Thoracic aorta (tissue), 2 donors: Measurements from ENCODE around the gene RPS27A. TPM values are rescaled to one million over a fixed set of nuclear protein-coding genes. Genes with fewer than 3 reads are reported as not detected.
"Not testable (repeated sequence)": the region's sequence is repeated elsewhere in the genome, so short reads cannot be mapped to it uniquely, and the experiment has no call there.

Experiments
- ATAC-seq: fragments of 150-250 bp; one replicate; pipeline ENCODE4 v1.8.0; 2017; ENCODE audit warnings: low read depth; ENCODE audit not compliant: insufficient number of reproducible peaks, low FRiP score
- DNase-seq: peaks from one replicate; pipeline ENCODE4 v3.0.0-alpha.2; 2020; ENCODE audit warnings: low spot score
- H3K27ac ChIP-seq, 2 donors: fragments of 200-600 bp; sonication (generic); 1 replicate in 1 of 2; 2 replicates in 1 of 2; pipeline ENCODE4 v1.5.1; 2016; ENCODE audit warnings: mild to moderate bottlenecking in 2 of 2, moderate library complexity in 2 of 2
- H3K27me3 ChIP-seq: fragments of 200-600 bp; sonication (generic); replicated peaks from 2 replicates; pipeline ENCODE4 v1.6.0; 2016; ENCODE audit warnings: mild to moderate bottlenecking; ENCODE audit not compliant: insufficient read depth
- H3K36me3 ChIP-seq: fragments of 200-600 bp; sonication (generic); one replicate; pipeline ENCODE4 v1.5.1; 2016
- H3K4me1 ChIP-seq, 2 donors: fragments of 200-600 bp; sonication (generic); 1 replicate in 1 of 2; 2 replicates in 1 of 2; pipeline versions ENCODE4 v1.5.1 to v1.6.0; 2016; ENCODE audit warnings: low read depth in 2 of 2, mild to moderate bottlenecking in 1 of 2; ENCODE audit not compliant: control insufficient read depth in 1 of 2
- H3K4me3 ChIP-seq: fragments of 200-600 bp; sonication (generic); 2 replicates; pipeline ENCODE4 v1.5.1; 2016; ENCODE audit warnings: mild to moderate bottlenecking
- H3K9me3 ChIP-seq: fragments of 200-600 bp; sonication (generic); 2 replicates; pipeline ENCODE4 v1.5.1; 2016
- CTCF ChIP-seq: fragments of 200-600 bp; sonication (generic); IDR thresholded peaks from one replicate; pipeline ENCODE4 v1.5.1; 2019; ENCODE audit warnings: antibody characterized with exemption
- total RNA-seq, 2 donors: library from RNA; depleted of rRNA; stranded (reverse); fragments of >200 nt; gene quantifications; one replicate each; pipeline versions ENCODE4 v1.1.0 to v1.2.3, GENCODE V29; 2016

RPS27A gene
- total RNA-seq, 2 donors from 2014 or later, result 786 to 831 TPM

GRCh38 chr2:55233658-55233940 is 1.1 kb downstream of the RPS27A start:
- peak overlapping the region; percentile 93 to 97 for H3K27ac ChIP-seq
- TF ChIP-seq CTCF, result no peak
- H3K4me3 ChIP-seq, result peak overlapping the region; percentile 99
- H3K27me3 ChIP-seq, result no peaks in the 10 kb centered on the region
- H3K36me3 ChIP-seq, result peaks cover 23% of the 10 kb centered on the region
- peaks cover 16 to 27% of the 10 kb centered on the region in 2 donors for H3K4me1 ChIP-seq
- H3K9me3 ChIP-seq, result no peaks in the 10 kb centered on the region
- no peak for ATAC-seq
- no peak for DNase-seq

GRCh38 chr2:55235724-55236538 is 3.4 kb downstream of the RPS27A start:
- DNase-seq (no peak), ATAC-seq (no peak)
- TF ChIP-seq CTCF, result no peak
- peaks cover 16 to 27% of the 10 kb centered on the region in 2 donors for H3K4me1 ChIP-seq
- H3K4me3 ChIP-seq, result no peak overlapping the region
- H3K27ac ChIP-seq, result no peak overlapping the region
- H3K27me3 ChIP-seq, result no peaks in the 10 kb centered on the region
- H3K36me3 ChIP-seq, result peaks cover 23% of the 10 kb centered on the region
- H3K9me3 ChIP-seq, result no peaks in the 10 kb centered on the region

- peaks cover 11 to 22% of the 10 kb centered on the region in 2 donors for H3K4me1 ChIP-seq
- H3K27ac ChIP-seq, result no peak overlapping the region
- no peaks in the 10 kb centered on the region for H3K9me3 ChIP-seq
- DNase-seq (no peak), ATAC-seq (no peak)
- no peak overlapping the region for H3K4me3 ChIP-seq
- no peaks in the 10 kb centered on the region for H3K27me3 ChIP-seq
- peaks cover 23% of the 10 kb centered on the region for H3K36me3 ChIP-seq
- TF ChIP-seq CTCF, result no peak
Observed at GRCh38 chr2:55236992-55237543, 4.6 kb downstream of the RPS27A start.

GRCh38 chr2:55239656-55240222 is 7.3 kb downstream of the RPS27A start:
- peaks cover 17% of the 10 kb centered on the region for H3K36me3 ChIP-seq
- H3K4me1 ChIP-seq, result peaks cover 0 to 6% of the 10 kb centered on the region in 2 donors
- no peak for ATAC-seq
- H3K27me3 ChIP-seq, result no peaks in the 10 kb centered on the region
- H3K9me3 ChIP-seq, result no peaks in the 10 kb centered on the region
- DNase-seq, result no peak
- no peak overlapping the region for H3K4me3 ChIP-seq
- H3K27ac ChIP-seq, result no peak overlapping the region
- TF ChIP-seq CTCF, result no peak

GRCh38 chr2:55241582-55241981 is 9.1 kb downstream of the RPS27A start:
- ATAC-seq, H3K27me3 ChIP-seq, H3K27ac ChIP-seq, H3K4me3 ChIP-seq, DNase-seq, H3K4me1 ChIP-seq, H3K9me3 ChIP-seq, H3K36me3 ChIP-seq: not testable (repeated sequence)
